OCI-LY3 (cell line): ENCODE measurements around the gene RLN3.

Experiments
- H2AFZ ChIP-seq: fragments of 200-600, 300-600 bp; shearing (Covaris generic); 2 replicates; pipeline ENCODE4 v1.6.0; 2014; ENCODE audit warnings: antibody characterized with exemption, low read depth, low read length
- H3K27ac ChIP-seq: fragments of 200-600, 300-600 bp; sonication (generic); 2 replicates; pipeline ENCODE4 v1.5.1; 2014; ENCODE audit warnings: mild to moderate bottlenecking, low read length, moderate library complexity, mixed read lengths
- H3K27me3 ChIP-seq: fragments of 200-600, 300-600 bp; sonication (generic); 2 replicates; pipeline ENCODE4 v1.6.1; 2014; ENCODE audit warnings: low read depth, low read length, mixed read lengths
- H3K36me3 ChIP-seq: fragments of 200-600, 300-600 bp; sonication (generic); replicated peaks from 2 replicates; pipeline ENCODE3; 2014; ENCODE audit warnings: low read depth, low read length, mixed read lengths
- H3K4me1 ChIP-seq: fragments of 300-600, 200-600 bp; sonication (generic); 2 replicates; pipeline ENCODE4 v1.6.1; 2014; ENCODE audit warnings: low read length, mixed read lengths
- H3K4me2 ChIP-seq: fragments of 200-600, 300-600 bp; sonication (generic); 2 replicates; pipeline ENCODE4 v1.6.1; 2014; ENCODE audit warnings: low read length, mixed read lengths
- H3K4me3 ChIP-seq: fragments of 300-600, 200-600 bp; sonication (generic); 2 replicates; pipeline ENCODE4 v1.5.1; 2014; ENCODE audit warnings: antibody characterized with exemption, mild to moderate bottlenecking, low read length, moderate library complexity
- H3K79me2 ChIP-seq: fragments of 300-600, 200-600 bp; shearing (Covaris generic); 2 replicates; pipeline ENCODE4 v1.6.1; 2014; ENCODE audit warnings: mild to moderate bottlenecking, low read length, mixed read lengths
- H3K9ac ChIP-seq: fragments of 300-600, 200-600 bp; shearing (Covaris generic); 2 replicates; pipeline ENCODE4 v1.6.0; 2014; ENCODE audit warnings: mild to moderate bottlenecking, low read length, moderate library complexity
- H3K9me3 ChIP-seq: fragments of 200-600, 300-600 bp; shearing (Covaris generic); 2 replicates; pipeline ENCODE4 v1.6.1; 2014; ENCODE audit warnings: low read length, mixed read lengths; ENCODE audit not compliant: insufficient read depth
- H4K20me1 ChIP-seq: fragments of 200-600, 300-600 bp; sonication (generic); 2 replicates; pipeline ENCODE4 v1.6.1; 2016; ENCODE audit warnings: low read length, mixed read lengths; ENCODE audit not compliant: insufficient read depth
- CTCF ChIP-seq: fragments of 200-600, 300-600 bp; sonication (generic); IDR thresholded peaks from 2 replicates; pipeline ENCODE4 v1.5.1; 2014; ENCODE audit warnings: antibody characterized with exemption, low read length, low read depth
- EZH2phosphoT487 ChIP-seq: fragments of 200-600 bp; shearing (Covaris generic); IDR thresholded peaks from 2 replicates; pipeline ENCODE4 v1.6.1; 2018; ENCODE audit warnings: antibody characterized with exemption, mixed run types, low read depth

RLN3 gene

DNA sequence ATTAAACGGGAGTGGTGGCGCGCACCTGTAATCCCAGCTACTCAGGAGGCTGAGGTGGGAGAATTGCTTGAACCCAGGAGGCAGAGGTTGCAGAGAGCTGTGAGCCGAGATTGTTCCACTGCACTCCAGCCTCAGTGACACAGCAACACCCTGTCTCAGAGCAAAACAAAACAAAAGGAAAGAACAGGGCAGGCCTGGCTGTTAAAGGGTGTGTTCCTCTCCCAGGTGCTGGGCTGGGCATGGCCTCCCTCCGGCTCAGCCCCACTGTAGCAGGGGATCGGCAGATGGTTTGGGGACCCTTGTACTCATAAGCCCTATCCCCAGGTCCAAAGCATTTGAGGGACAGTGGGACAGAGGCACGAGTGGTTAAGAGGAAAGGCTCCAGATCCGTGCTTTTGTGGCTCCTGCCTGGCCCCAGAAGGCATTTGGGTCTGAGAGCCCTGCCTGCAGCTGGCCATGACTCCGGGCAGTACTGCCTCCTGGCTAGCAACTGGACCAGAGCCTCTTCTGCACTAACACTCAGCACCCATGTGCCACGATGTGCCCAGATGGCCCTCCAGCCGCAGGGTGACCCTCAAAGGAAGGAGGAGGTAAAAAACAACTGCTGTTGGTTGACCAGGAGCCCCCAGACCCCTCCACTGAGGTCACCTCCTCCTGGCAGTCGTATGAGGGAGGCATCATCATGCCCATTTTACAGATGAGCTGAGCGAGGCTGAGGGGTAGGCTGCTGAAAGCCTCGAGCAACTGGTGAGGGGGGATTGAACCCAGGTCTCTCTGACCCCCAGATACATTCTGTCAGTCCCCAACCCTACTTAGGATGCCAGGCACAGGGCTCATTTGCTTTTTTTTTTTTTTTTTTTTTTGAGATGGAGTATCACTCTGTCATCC lies 31.8 kb upstream of the RLN3 start:
- Histone ChIP-seq H4K20me1 (no peaks in the 10 kb centered on the region), H3K27ac (no peak overlapping the region)

GRCh38 chr19:13996928-13997630 lies 30.9 kb upstream of the RLN3 start:
- no peaks in the 10 kb centered on the region for H3K4me1 ChIP-seq
- no peak overlapping the region for H3K4me3 ChIP-seq
- TF ChIP-seq CTCF (no peak), EZH2phosphoT487 (no peak)
- H3K4me2 ChIP-seq = no peak overlapping the region
- H4K20me1 ChIP-seq = no peaks in the 10 kb centered on the region
- H3K27ac ChIP-seq = no peak overlapping the region
- no peak overlapping the region for H3K9ac ChIP-seq
- no peaks in the 10 kb centered on the region for H3K27me3 ChIP-seq
- peaks cover 8% of the 10 kb centered on the region; the same call in 1 of the 2 replicates for H3K9me3 ChIP-seq
- H2AFZ ChIP-seq = no peak overlapping the region
- peaks cover 29% of the 10 kb centered on the region for H3K36me3 ChIP-seq
- peaks cover 7% of the 10 kb centered on the region; the same call in 1 of the 2 replicates for H3K79me2 ChIP-seq

More for the DNA sequence above, 31.8 kb upstream of the RLN3 start:
- Histone ChIP-seq H3K4me3 (no peak overlapping the region), H3K4me1 (no peaks in the 10 kb centered on the region), H3K9me3 (peaks cover 8% of the 10 kb centered on the region; the same call in 1 of the 2 replicates), H3K4me2 (no peak overlapping the region), H3K79me2 (peaks cover 7% of the 10 kb centered on the region; the same call in 1 of the 2 replicates), H2AFZ (no peak overlapping the region), H3K27me3 (no peaks in the 10 kb centered on the region), H3K9ac (no peak overlapping the region), H3K36me3 (peaks cover 29% of the 10 kb centered on the region)
- TF ChIP-seq EZH2phosphoT487 = no peak
- no peak for TF ChIP-seq CTCF

DNA sequence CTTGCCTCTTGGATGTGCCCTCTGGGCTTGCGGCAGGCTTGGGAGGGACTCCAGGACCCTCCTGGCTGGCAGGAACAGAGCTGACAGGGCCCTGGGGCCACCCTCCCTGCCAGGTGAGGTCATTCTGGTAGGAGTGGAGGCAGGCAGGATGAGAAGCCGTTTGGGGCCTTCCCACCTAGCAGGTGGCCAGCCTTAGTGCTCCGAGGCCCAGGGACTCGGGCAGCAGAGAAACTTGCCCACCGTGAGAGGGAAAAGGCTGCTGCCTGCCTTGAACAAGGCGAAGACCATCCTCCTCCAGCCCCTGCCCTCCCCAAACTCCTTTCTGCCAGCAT lies 30.4 kb upstream of the RLN3 start:
- Histone ChIP-seq H3K27me3 (no peaks in the 10 kb centered on the region), H3K9ac (no peak overlapping the region), H3K27ac (no peak overlapping the region), H3K9me3 (peaks cover 8% of the 10 kb centered on the region; the same call in 1 of the 2 replicates), H3K4me2 (no peak overlapping the region), H3K4me1 (no peaks in the 10 kb centered on the region), H3K79me2 (peaks cover 7% of the 10 kb centered on the region; the same call in 1 of the 2 replicates), H4K20me1 (no peaks in the 10 kb centered on the region), H3K4me3 (no peak overlapping the region), H2AFZ (no peak overlapping the region), H3K36me3 (peaks cover 24% of the 10 kb centered on the region)
- no peak for TF ChIP-seq CTCF
- no peak for TF ChIP-seq EZH2phosphoT487

DNA sequence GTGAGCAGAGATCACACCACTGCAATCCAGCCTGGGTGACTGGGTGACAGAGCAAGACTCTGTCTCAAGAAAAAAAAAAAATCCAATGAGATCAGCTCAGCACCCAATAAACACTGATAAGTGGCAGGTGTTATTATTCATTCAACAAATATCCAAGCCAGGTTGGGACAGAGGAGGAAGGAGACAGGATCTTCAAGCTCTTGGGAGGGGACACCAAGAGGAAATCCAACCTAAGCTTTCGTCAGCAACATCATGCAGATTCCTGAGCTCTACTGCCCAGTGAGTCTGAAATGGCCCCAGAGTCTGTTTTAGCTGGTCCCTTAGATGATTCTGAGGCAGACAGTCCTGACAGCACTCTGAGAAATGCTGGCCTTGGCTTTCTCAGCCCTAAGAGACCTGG lies 29.5 kb upstream of the RLN3 start:
- no peak overlapping the region for H2AFZ ChIP-seq
- H3K4me1 ChIP-seq = no peaks in the 10 kb centered on the region
- H3K79me2 ChIP-seq = peaks cover 8% of the 10 kb centered on the region; the same call in 1 of the 2 replicates
- no peaks in the 10 kb centered on the region for H4K20me1 ChIP-seq
- H3K27ac ChIP-seq = no peak overlapping the region
- no peak overlapping the region for H3K9ac ChIP-seq
- no peak overlapping the region for H3K4me2 ChIP-seq
- peaks cover 20% of the 10 kb centered on the region for H3K36me3 ChIP-seq
- peaks cover 8% of the 10 kb centered on the region; the same call in 1 of the 2 replicates for H3K9me3 ChIP-seq
- no peaks in the 10 kb centered on the region for H3K27me3 ChIP-seq
- H3K4me3 ChIP-seq = no peak overlapping the region
- TF ChIP-seq EZH2phosphoT487 (no peak), CTCF (no peak)
